ENCODE results near the gene CLHC1. TPM values are rescaled to one million over a fixed set of nuclear protein-coding genes. Genes with fewer than 3 reads are reported as not detected.
"Not testable (repeated sequence)": the region's sequence is repeated elsewhere in the genome, so short reads cannot be mapped to it uniquely, and the experiment has no call there.

CLHC1 gene
- total RNA-seq, 4 donors from 2014 or later, result 2.5 to 12.7 (median 5.9) TPM

- Histone ChIP-seq H3K9me3 (no peaks in the 10 kb centered on the region), H3K27ac (no peak overlapping the region), H3K27me3 (no peaks in the 10 kb centered on the region), H3K4me3 (no peak overlapping the region), H3K36me3 (peaks cover 72% of the 10 kb centered on the region), H3K4me1 (no peaks in the 10 kb centered on the region)
- WGBS, result 92% methylated on average over 5 of the region's 5 CpGs
- TF ChIP-seq POLR2A (IDR thresholded peaks at IDR 0.05) (no peak), POLR2AphosphoS5 (IDR thresholded peaks at IDR 0.05) (no peak), EP300 (IDR thresholded peaks at IDR 0.05) (no peak)
- TF ChIP-seq, protein P1, sequence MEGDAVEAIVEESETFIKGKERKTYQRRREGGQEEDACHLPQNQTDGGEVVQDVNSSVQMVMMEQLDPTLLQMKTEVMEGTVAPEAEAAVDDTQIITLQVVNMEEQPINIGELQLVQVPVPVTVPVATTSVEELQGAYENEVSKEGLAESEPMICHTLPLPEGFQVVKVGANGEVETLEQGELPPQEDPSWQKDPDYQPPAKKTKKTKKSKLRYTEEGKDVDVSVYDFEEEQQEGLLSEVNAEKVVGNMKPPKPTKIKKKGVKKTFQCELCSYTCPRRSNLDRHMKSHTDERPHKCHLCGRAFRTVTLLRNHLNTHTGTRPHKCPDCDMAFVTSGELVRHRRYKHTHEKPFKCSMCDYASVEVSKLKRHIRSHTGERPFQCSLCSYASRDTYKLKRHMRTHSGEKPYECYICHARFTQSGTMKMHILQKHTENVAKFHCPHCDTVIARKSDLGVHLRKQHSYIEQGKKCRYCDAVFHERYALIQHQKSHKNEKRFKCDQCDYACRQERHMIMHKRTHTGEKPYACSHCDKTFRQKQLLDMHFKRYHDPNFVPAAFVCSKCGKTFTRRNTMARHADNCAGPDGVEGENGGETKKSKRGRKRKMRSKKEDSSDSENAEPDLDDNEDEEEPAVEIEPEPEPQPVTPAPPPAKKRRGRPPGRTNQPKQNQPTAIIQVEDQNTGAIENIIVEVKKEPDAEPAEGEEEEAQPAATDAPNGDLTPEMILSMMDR (IDR thresholded peaks at IDR 0.05), result no peak
- DNase-seq (ENCODE audit: low spot score in 2 of 2), result no peak
Observed at GRCh38 chr2:55245411-55245810, 13.3 kb upstream of the CLHC1 start.

DNA sequence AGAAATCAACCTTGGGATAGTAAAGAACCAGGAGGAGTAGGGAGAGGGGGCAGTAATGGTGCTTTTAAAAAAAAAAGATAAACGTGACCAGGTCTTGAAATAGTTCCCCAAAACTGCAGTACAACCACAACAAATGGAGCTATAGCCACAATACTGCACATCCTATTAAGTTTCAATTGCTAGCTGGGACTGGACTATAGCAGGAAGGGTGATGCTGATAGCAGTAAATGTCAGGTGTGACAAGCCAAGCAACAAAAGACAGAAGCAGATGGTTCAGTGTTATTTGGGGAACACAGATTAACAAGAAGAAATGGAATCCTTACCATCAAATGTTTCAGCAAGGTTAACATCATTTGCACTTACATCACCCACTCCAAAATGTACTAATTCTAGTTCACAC, 10.5 kb upstream of the CLHC1 start:
- Histone ChIP-seq H3K9me3 (no peaks in the 10 kb centered on the region), H3K27me3 (no peaks in the 10 kb centered on the region), H3K4me1 (no peaks in the 10 kb centered on the region), H3K36me3 (peaks cover 77% of the 10 kb centered on the region), H3K4me3 (no peak overlapping the region), H3K27ac (no peak overlapping the region)
- DNase-seq (ENCODE audit: low spot score in 2 of 2), result no peak
- WGBS, result 61% methylated on average over 1 of the region's 1 CpG
- TF ChIP-seq POLR2AphosphoS5 (IDR thresholded peaks at IDR 0.05) (no peak), EP300 (IDR thresholded peaks at IDR 0.05) (no peak), POLR2A (IDR thresholded peaks at IDR 0.05) (no peak)
- TF ChIP-seq, protein P1 (IDR thresholded peaks at IDR 0.05), result no peak

- H3K9me3 ChIP-seq; DNase-seq (ENCODE audit: low spot score in 2 of 2); H3K4me1 ChIP-seq; H3K27me3 ChIP-seq; H3K4me3 ChIP-seq; H3K27ac ChIP-seq: not testable (repeated sequence)
- H3K36me3 ChIP-seq, result peaks cover 72% of the 10 kb centered on the region
- WGBS, result 87% methylated on average over 8 of the region's 8 CpGs
Observed at GRCh38 chr2:55241582-55241981, 9.5 kb upstream of the CLHC1 start.

- TF ChIP-seq POLR2A (IDR thresholded peaks at IDR 0.05) (no peak), POLR2AphosphoS5 (IDR thresholded peaks at IDR 0.05) (no peak), EP300 (IDR thresholded peaks at IDR 0.05) (no peak)
- TF ChIP-seq, protein P1 (IDR thresholded peaks at IDR 0.05), result no peak
- peaks cover 75% of the 10 kb centered on the region for H3K36me3 ChIP-seq
- H3K9me3 ChIP-seq, result no peaks in the 10 kb centered on the region
- H3K4me3 ChIP-seq, result no peak overlapping the region
- no peak overlapping the region for H3K27ac ChIP-seq
- WGBS, result 71% methylated on average over 4 of the region's 4 CpGs
- no peaks in the 10 kb centered on the region for H3K27me3 ChIP-seq
- DNase-seq (ENCODE audit: low spot score in 2 of 2), result no peak
- peaks cover 6% of the 10 kb centered on the region for H3K4me1 ChIP-seq
Observed at GRCh38 chr2:55239656-55240222, 7.6 kb upstream of the CLHC1 start.

DNA sequence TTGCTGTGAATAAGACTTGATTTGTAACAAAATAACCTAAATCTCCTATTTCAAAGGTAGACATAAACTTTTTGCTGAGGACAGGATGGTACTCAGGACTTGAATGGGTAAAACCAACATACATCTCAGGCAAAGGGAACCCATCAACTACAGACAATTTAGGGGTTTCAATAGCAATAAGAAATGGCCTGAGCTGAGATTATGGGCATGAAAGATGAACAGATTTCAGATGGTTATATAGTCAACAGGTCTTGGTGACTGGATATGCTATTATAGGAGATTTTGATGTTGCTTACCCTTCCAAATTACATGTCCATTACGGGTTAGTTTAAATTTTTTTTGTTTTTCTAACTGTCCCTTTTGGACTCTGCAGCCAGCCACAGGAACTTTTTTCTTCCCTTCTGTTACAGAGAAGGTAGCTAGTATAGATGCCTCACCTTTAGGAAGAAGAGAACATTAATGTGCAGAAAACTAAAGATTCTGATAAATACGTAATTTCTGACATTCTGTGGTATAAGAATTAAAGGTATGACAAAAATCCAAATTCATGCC, 5.0 kb upstream of the CLHC1 start:
- Histone ChIP-seq H3K4me3 (no peak overlapping the region), H3K4me1 (peaks cover 23% of the 10 kb centered on the region), H3K36me3 (peaks cover 68% of the 10 kb centered on the region), H3K27me3 (no peaks in the 10 kb centered on the region), H3K9me3 (no peaks in the 10 kb centered on the region), H3K27ac (no peak overlapping the region)
- WGBS, result 91% methylated on average over 2 of the region's 2 CpGs
- no peak for DNase-seq (ENCODE audit: low spot score in 2 of 2)
- TF ChIP-seq POLR2AphosphoS5 (IDR thresholded peaks at IDR 0.05) (no peak), EP300 (IDR thresholded peaks at IDR 0.05) (no peak), POLR2A (IDR thresholded peaks at IDR 0.05) (no peak)
- TF ChIP-seq, protein P1 (IDR thresholded peaks at IDR 0.05), result no peak

Data from suprapubic skin (tissue), 4 donors.